Stimulated activated CD8-positive, alpha-beta memory T cell treated with anti-CD3 and anti-CD28 coated beads, Interleukin-12 subunit alpha, Interleukin-12 subunit beta, amount 100 ng/mL, for 1 hour (primary cell): ENCODE measurements around the gene TEK.
"Not testable (repeated sequence)": the region's sequence is repeated elsewhere in the genome, so short reads cannot be mapped to it uniquely, and the experiment has no call there.

Source experiments
- DNase-seq: peaks from one replicate; pipeline ENCODE4 v3.0.0-alpha.2; 2020; ENCODE audit warnings: low read depth

TEK gene

GRCh38 chr9:27108981-27109541, at the start of gene TEK:
Gene TEK, plus strand, starts transcription at chr9:27109225. Its CDS starts 366 bp downstream, at chr9:27109591.
- DNase-seq, result no peak

- DNase-seq, result no peak
Measured at GRCh38 chr9:27059412-27059811, 49.6 kb upstream of the TEK start.

GRCh38 chr9:27059907-27060306, 49.1 kb upstream of the TEK start:
- DNase-seq, result no peak

GRCh38 chr9:27065288-27065687, 43.7 kb upstream of the TEK start:
- no peak for DNase-seq

- DNase-seq, result no peak
Measured at GRCh38 chr9:27073841-27074728, 34.9 kb upstream of the TEK start.

GRCh38 chr9:27078685-27079084, 30.3 kb upstream of the TEK start:
- no peak for DNase-seq

GRCh38 chr9:27085456-27085855, 23.6 kb upstream of the TEK start:
- DNase-seq, result no peak

GRCh38 chr9:27086818-27087680, 22.0 kb upstream of the TEK start:
- no peak for DNase-seq

GRCh38 chr9:27088981-27089380, 20.0 kb upstream of the TEK start:
- DNase-seq, result no peak

- no peak for DNase-seq
Measured at GRCh38 chr9:27089706-27090105, 19.3 kb upstream of the TEK start.

- no peak for DNase-seq
Measured at GRCh38 chr9:27090231-27090630, 18.8 kb upstream of the TEK start.

GRCh38 chr9:27090711-27091110, 18.3 kb upstream of the TEK start:
- no peak for DNase-seq

- DNase-seq, result not testable (repeated sequence)
Measured at GRCh38 chr9:27092496-27092895, 16.5 kb upstream of the TEK start.

- DNase-seq, result not testable (repeated sequence)
Measured at GRCh38 chr9:27093384-27094067, 15.5 kb upstream of the TEK start.

- no peak for DNase-seq
Measured at GRCh38 chr9:27094640-27095298, 14.3 kb upstream of the TEK start.

GRCh38 chr9:27107241-27107640, 1.8 kb upstream of the TEK start:
- no peak for DNase-seq

GRCh38 chr9:27109621-27110020, 596 bp downstream of the TEK start:
- DNase-seq, result no peak

GRCh38 chr9:27110181-27110580, 1.2 kb downstream of the TEK start:
- no peak for DNase-seq

GRCh38 chr9:27112235-27112634, 3.2 kb downstream of the TEK start:
- no peak for DNase-seq

- DNase-seq, result no peak
Measured at GRCh38 chr9:27117489-27118135, 8.6 kb downstream of the TEK start.

GRCh38 chr9:27118916-27119315, 9.9 kb downstream of the TEK start:
- DNase-seq, result no peak
